Common myeloid progenitor, CD34-positive (primary cell): ENCODE measurements around the gene SLC28A1.

Experiments used
- CTCF ChIA-PET: fragments of 350-600 bp; sonication (Branson Sonifier 250); formaldehyde crosslinking; loops from one replicate; lab custom pipeline; 2021; ENCODE audit warnings: antibody characterized with exemption; lab: Charles Lee
- POLR2A ChIA-PET: fragments of 350-600 bp; sonication (Branson Sonifier 250); formaldehyde crosslinking; loops from one replicate; lab custom pipeline; 2021; ENCODE audit warnings: antibody characterized with exemption; lab: Charles Lee
- DNase-seq, 3 donors: peaks; one replicate each; pipeline versions ENCODE4 v3.0.0 to v3.0.0-alpha.2; 2013
- H3K27ac ChIP-seq, 2 experiments: 1 replicate in 1 of 2; 2 replicates in 1 of 2; pipeline ENCODE4 v1.7.0; 2013; ENCODE audit warnings: inconsistent platforms in 2 of 2, low read length in 2 of 2, mild to moderate bottlenecking in 2 of 2, low read depth in 1 of 2, moderate library complexity in 1 of 2; ENCODE audit not compliant: severe bottlenecking in 2 of 2, insufficient read depth in 1 of 2, poor library complexity in 1 of 2
- H3K27me3 ChIP-seq, 5 experiments: replicated peaks in 2 of 5; 1 replicate in 3 of 5; 2 replicates in 2 of 5; pipeline versions ENCODE4 v1.6.1 to v1.7.0; 2013; ENCODE audit warnings: low read length in 4 of 5, mild to moderate bottlenecking in 2 of 5, moderate library complexity in 2 of 5, inconsistent platforms in 1 of 5; ENCODE audit not compliant: insufficient read depth in 5 of 5, control insufficient read depth in 4 of 5
- H3K36me3 ChIP-seq, 4 experiments: 1 replicate in 2 of 4; 2 replicates in 2 of 4; pipeline versions ENCODE4 v1.6.1 to v1.7.0; 2013; ENCODE audit warnings: low read length in 3 of 4, control low read depth in 1 of 4, mild to moderate bottlenecking in 1 of 4; ENCODE audit not compliant: control insufficient read depth in 4 of 4, insufficient read depth in 4 of 4
- H3K4me1 ChIP-seq, 4 experiments: 1 replicate in 3 of 4; 2 replicates in 1 of 4; pipeline versions ENCODE4 v1.6.1 to v1.7.1; 2013; ENCODE audit warnings: low read length in 3 of 4, mild to moderate bottlenecking in 3 of 4, control low read depth in 1 of 4, inconsistent platforms in 1 of 4, moderate library complexity in 1 of 4; ENCODE audit not compliant: control insufficient read depth in 4 of 4, insufficient read depth in 4 of 4; ENCODE audit errors: control extremely low read depth in 1 of 4
- H3K4me3 ChIP-seq, 7 experiments: 1 replicate in 4 of 7; 2 replicates in 3 of 7; pipeline versions ENCODE4 v1.5.1 to v1.7.0; 2013; ENCODE audit warnings: mild to moderate bottlenecking in 7 of 7, low read length in 6 of 7, moderate library complexity in 6 of 7, inconsistent platforms in 2 of 7, low read depth in 2 of 7, control low read depth in 1 of 7; ENCODE audit not compliant: insufficient read depth in 4 of 7, control insufficient read depth in 1 of 7; ENCODE audit errors: extremely low read depth in 1 of 7
- H3K9me3 ChIP-seq, 5 experiments: 1 replicate in 4 of 5; 2 replicates in 1 of 5; pipeline versions ENCODE4 v1.6.1 to v1.7.1; 2013; ENCODE audit warnings: low read length in 4 of 5, mild to moderate bottlenecking in 2 of 5, inconsistent platforms in 1 of 5, low read depth in 1 of 5, moderate library complexity in 1 of 5; ENCODE audit not compliant: control insufficient read depth in 4 of 5, insufficient read depth in 2 of 5; ENCODE audit errors: control extremely low read depth in 1 of 5
- WGBS: methylation state at CpG from one replicate; pipeline ENCODE4 v1.1.5; 2013; ENCODE audit not compliant: insufficient coverage; 5-methylcytosine and 5-hydroxymethylcytosine counted together

The SLC28A1 gene

GRCh38 chr15:84988909-84989644, 104.6 kb downstream of the SLC28A1 start:
- Histone ChIP-seq H3K4me1 (peaks cover 0 to 14% (median 2%) of the 10 kb centered on the region in 4 experiments), H3K36me3 (no peaks in the 10 kb centered on the region), H3K27me3 (peaks cover 0 to 2% (median 0%) of the 10 kb centered on the region in 5 experiments), H3K27ac (no peak overlapping the region), H3K4me3 (no peak overlapping the region), H3K9me3 (no peaks in the 10 kb centered on the region)
- ChIA-PET POLR2A (no interaction called here), CTCF (interaction anchor here (1.0 to 1.5 kb wide), 4 partner anchors 15 to 59 kb away, joined by 3 to 4 read pairs (median 3); no protein-coding TSS in a partner anchor)
- WGBS: 100% methylated on average over 1 of the region's 2 CpGs
- no peak for DNase-seq

GRCh38 chr15:84990507-84990906, 106.0 kb downstream of the SLC28A1 start:
- Histone ChIP-seq H3K9me3 (no peaks in the 10 kb centered on the region), H3K27me3 (no peaks in the 10 kb centered on the region), H3K4me1 (peaks cover 0 to 14% (median 2%) of the 10 kb centered on the region in 4 experiments), H3K27ac (no peak overlapping the region), H3K36me3 (no peaks in the 10 kb centered on the region), H3K4me3 (no peak overlapping the region)
- ChIA-PET POLR2A (no interaction called here), CTCF (interaction anchor here (1.1 to 2.4 kb wide), 2 partner anchors 10 to 15 kb away, joined by 3 to 6 read pairs; no protein-coding TSS in a partner anchor)
- no CpG with 5 or more reads among the region's 1 CpG for WGBS
- no peak for DNase-seq

DNA sequence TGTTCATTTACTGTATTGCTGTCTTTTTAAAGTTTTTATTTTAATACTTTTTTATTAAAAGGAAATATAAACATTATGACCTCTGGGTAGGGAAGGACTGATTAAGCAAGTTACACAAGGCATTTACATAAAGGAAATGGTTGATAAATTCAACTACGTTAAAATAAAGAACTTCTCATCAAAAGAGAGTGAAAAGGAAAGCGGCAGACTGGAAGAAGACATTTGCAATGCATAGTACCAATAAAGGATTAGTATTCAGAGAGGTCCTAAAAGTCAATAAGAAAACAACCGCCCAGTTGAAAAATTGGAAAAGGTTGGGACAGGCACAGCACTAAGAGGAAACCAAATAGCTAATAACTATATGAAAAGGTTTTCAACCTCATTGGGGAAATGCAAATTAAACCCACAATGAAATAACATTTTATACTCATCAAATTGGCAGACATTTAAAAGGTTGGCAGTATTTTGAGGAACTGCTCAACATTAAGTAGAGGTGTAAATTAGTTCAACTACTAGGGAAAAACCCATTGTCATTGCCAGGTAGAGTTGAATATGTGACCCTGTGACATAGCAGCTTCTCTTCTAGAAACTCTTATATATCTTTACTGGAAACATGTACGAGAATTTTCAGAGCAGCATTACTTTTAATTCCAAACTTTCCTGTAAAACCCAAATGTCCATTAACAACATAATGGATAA, 106.7 kb downstream of the SLC28A1 start:
- ChIA-PET CTCF (interaction anchor here (1.1 to 2.4 kb wide), 3 partner anchors 10 to 14 kb away, joined by 3 to 6 read pairs (median 3); no protein-coding TSS in a partner anchor), POLR2A (no interaction called here)
- Histone ChIP-seq H3K4me3 (no peak overlapping the region), H3K27ac (no peak overlapping the region), H3K9me3 (no peaks in the 10 kb centered on the region), H3K36me3 (no peaks in the 10 kb centered on the region), H3K4me1 (peaks cover 0 to 14% (median 2%) of the 10 kb centered on the region in 4 experiments), H3K27me3 (no peaks in the 10 kb centered on the region)
- DNase-seq: peak in 2 of 3 donors; percentile 32 to 45
- WGBS: 100% methylated on average over 1 of the region's 4 CpGs

GRCh38 chr15:84992157-84992944, 107.9 kb downstream of the SLC28A1 start:
- Histone ChIP-seq H3K27ac (no peak overlapping the region), H3K9me3 (no peaks in the 10 kb centered on the region), H3K4me1 (peaks cover 0 to 12% (median 2%) of the 10 kb centered on the region in 4 experiments), H3K36me3 (no peaks in the 10 kb centered on the region), H3K4me3 (no peak overlapping the region), H3K27me3 (no peaks in the 10 kb centered on the region)
- peak in 2 of 3 donors; percentile 55 to 58 for DNase-seq
- ChIA-PET POLR2A (interaction anchor here (0.8 kb wide), 1 partner anchor 9 kb away, joined by 3 read pairs; no protein-coding TSS in a partner anchor), CTCF (interaction anchor here (1.5 to 2.4 kb wide), 2 partner anchors 12 kb away, joined by 3 to 6 read pairs; no protein-coding TSS in a partner anchor)
- 100% methylated on average over 4 of the region's 4 CpGs for WGBS
